Activated CD8-positive, alpha-beta T cell treated with anti-CD3 and anti-CD28 coated beads, Interleukin-2, amount 10 ng/mL, durations not matched to agents 7 days and 5 days (primary cell): ENCODE measurements around the gene INTS7. TPM values are rescaled to one million over a fixed set of nuclear protein-coding genes. Genes with fewer than 3 reads are reported as not detected.
A peak's percentile ranks its signal among the peaks of the same experiment; 100 is the strongest.
"Not testable (repeated sequence)": the region's sequence is repeated elsewhere in the genome, so short reads cannot be mapped to it uniquely, and the experiment has no call there.

ENCODE experiments used
- ATAC-seq: fragments of 150-1000 bp; cut with Tn5 transposase; one replicate; pipeline ENCODE4 v1.10.0; 2021; ENCODE audit warnings: moderate library complexity
- CTCF ChIA-PET: fragments of 350-600 bp; sonication (Branson Sonifier 250); formaldehyde crosslinking; loops from one replicate; lab custom pipeline; 2021; ENCODE audit warnings: antibody characterized with exemption; lab: Charles Lee
- POLR2A ChIA-PET: fragments of 350-600 bp; sonication (Branson Sonifier 250); formaldehyde crosslinking; loops from one replicate; lab custom pipeline; 2021; ENCODE audit warnings: antibody characterized with exemption; lab: Charles Lee
- DNase-seq: peaks from one replicate; pipeline ENCODE4 v3.0.0-alpha.2; 2020
- H3K27ac Mint-ChIP-seq: one replicate; pipeline ENCODE4 v1.8.0; 2021; ENCODE audit warnings: mild to moderate bottlenecking, mixed read lengths
- H3K27me3 Mint-ChIP-seq: one replicate; pipeline ENCODE4 v1.8.0; 2021; ENCODE audit warnings: low read depth, mixed read lengths
- H3K36me3 Mint-ChIP-seq: one replicate; pipeline ENCODE4 v1.8.0; 2021; ENCODE audit warnings: low read depth, mixed read lengths
- H3K4me1 Mint-ChIP-seq: one replicate; pipeline ENCODE4 v1.8.0; 2021; ENCODE audit warnings: low read depth, mixed read lengths
- H3K4me3 Mint-ChIP-seq: one replicate; pipeline ENCODE4 v1.8.0; 2021; ENCODE audit warnings: mild to moderate bottlenecking, mixed read lengths
- H3K9me3 Mint-ChIP-seq: one replicate; pipeline ENCODE4 v1.8.0; 2022; ENCODE audit warnings: mixed read lengths; ENCODE audit not compliant: insufficient read depth
- total RNA-seq, 2 experiments: library from RNA; stranded (reverse); gene quantifications; one replicate each; pipeline ENCODE4 v1.2.3, GENCODE V29; 2021

INTS7 gene
- total RNA-seq, 2 experiments from 2014 or later = 31.8 to 32.1 TPM

DNA sequence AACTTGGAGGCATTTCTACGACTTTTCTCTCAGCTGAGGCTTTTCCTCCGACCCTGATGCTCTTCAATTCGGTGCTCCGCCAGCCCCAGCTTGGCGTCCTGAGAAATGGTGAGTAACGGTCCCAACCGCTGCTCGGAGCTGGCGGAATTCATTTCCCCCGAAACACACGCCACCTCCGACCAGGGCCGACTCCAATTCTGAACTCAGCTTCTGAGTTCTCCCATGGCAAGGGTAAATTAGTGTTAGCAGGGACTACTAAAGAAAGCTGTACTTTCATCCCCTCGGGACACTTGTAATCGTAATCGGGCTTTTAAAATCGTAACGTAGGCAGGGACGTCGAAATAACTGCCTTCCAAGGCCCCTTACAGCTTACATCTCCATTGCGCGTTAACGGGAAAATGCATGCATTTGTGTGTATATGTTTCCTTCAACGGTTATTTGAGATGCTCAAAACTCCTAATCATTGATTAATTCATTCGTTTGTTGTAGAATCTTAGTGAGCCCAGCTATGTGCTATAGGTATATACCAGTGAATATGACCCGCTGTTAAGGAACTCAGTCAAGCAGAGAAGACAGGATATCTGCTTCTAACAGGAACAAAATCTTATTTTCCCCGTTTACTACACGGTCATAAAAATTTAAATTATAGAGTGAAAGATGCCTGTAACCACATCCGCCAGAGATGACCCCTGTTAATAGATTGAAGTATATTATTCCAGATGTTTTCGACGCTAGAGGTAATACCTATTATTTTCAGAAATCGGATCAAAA lies 663 bp upstream of the INTS7 start:
- H3K4me1 Mint-ChIP-seq = peaks cover 57% of the 10 kb centered on the region
- ChIA-PET POLR2A (interaction anchor here (0.5 to 2.9 kb wide), 25 partner anchors 9 to 775 kb away, joined by 3 to 20 read pairs (median 4); partner anchors contain the start of genes ATF3, NEK2, NSL1 and TATDN3), CTCF (interaction anchor here (0.6 to 6.4 kb wide), 75 partner anchors 9 to 888 kb away, joined by 3 to 114 read pairs (median 4); partner anchors contain the start of genes NEK2, PPP2R5A and SLC30A1)
- H3K27ac Mint-ChIP-seq = peak overlapping the region; percentile 99
- ATAC-seq (peak; percentile 31), DNase-seq (no peak)
- peaks cover 62% of the 10 kb centered on the region for H3K36me3 Mint-ChIP-seq
- no peaks in the 10 kb centered on the region for H3K27me3 Mint-ChIP-seq
- H3K4me3 Mint-ChIP-seq = peak overlapping the region; percentile 98
- no peaks in the 10 kb centered on the region for H3K9me3 Mint-ChIP-seq

GRCh38 chr1:212034516-212035122 lies 738 bp downstream of the INTS7 start:
- ATAC-seq (peak; percentile 3), DNase-seq (no peak)
- ChIA-PET CTCF (interaction anchor here (0.8 to 6.4 kb wide), 47 partner anchors 8 to 522 kb away, joined by 3 to 114 read pairs (median 7); partner anchors contain the start of genes NEK2, PPP2R5A and SLC30A1), POLR2A (interaction anchor here (0.5 to 2.9 kb wide), 9 partner anchors 21 to 374 kb away, joined by 3 to 20 read pairs (median 5); partner anchors contain the start of gene NEK2)
- Mint-ChIP-seq H3K36me3 (peaks cover 60% of the 10 kb centered on the region), H3K27me3 (no peaks in the 10 kb centered on the region), H3K9me3 (no peaks in the 10 kb centered on the region), H3K27ac (peak overlapping the region; percentile 99), H3K4me1 (peaks cover 56% of the 10 kb centered on the region), H3K4me3 (peak overlapping the region; percentile 98)

- peaks cover 53% of the 10 kb centered on the region for H3K36me3 Mint-ChIP-seq
- ChIA-PET POLR2A (no interaction called here), CTCF (interaction anchor here (0.7 to 2.2 kb wide), 4 partner anchors 24 to 425 kb away, joined by 3 to 9 read pairs (median 4); no protein-coding TSS in a partner anchor)
- H3K27me3 Mint-ChIP-seq = no peaks in the 10 kb centered on the region
- ATAC-seq (no peak), DNase-seq (no peak)
- no peak overlapping the region for H3K4me3 Mint-ChIP-seq
- no peaks in the 10 kb centered on the region for H3K9me3 Mint-ChIP-seq
- H3K4me1 Mint-ChIP-seq = peaks cover 42% of the 10 kb centered on the region
- no peak overlapping the region for H3K27ac Mint-ChIP-seq
Observed at GRCh38 chr1:212030936-212031528, 4.3 kb downstream of the INTS7 start.

GRCh38 chr1:212027727-212028126 lies 7.6 kb downstream of the INTS7 start:
- H3K27ac Mint-ChIP-seq, H3K4me3 Mint-ChIP-seq, H3K9me3 Mint-ChIP-seq, ATAC-seq, H3K27me3 Mint-ChIP-seq, POLR2A ChIA-PET, DNase-seq: not testable (repeated sequence)
- Mint-ChIP-seq H3K36me3 (peaks cover 62% of the 10 kb centered on the region), H3K4me1 (peaks cover 30% of the 10 kb centered on the region)
- CTCF ChIA-PET = interaction anchor here (1.6 kb wide), 1 partner anchor 8 kb away, joined by 10 read pairs; the partner anchor contains the start of genes DTL and INTS7

GRCh38 chr1:212024469-212025149 lies 10.7 kb downstream of the INTS7 start:
- H3K27me3 Mint-ChIP-seq = no peaks in the 10 kb centered on the region
- ChIA-PET CTCF (interaction anchor here (2.7 to 4.5 kb wide), 2 partner anchors 10 to 12 kb away, joined by 9 to 24 read pairs; partner anchors contain the start of genes DTL and INTS7), POLR2A (no interaction called here)
- no peak for ATAC-seq
- no peak for DNase-seq
- H3K36me3 Mint-ChIP-seq = peaks cover 47% of the 10 kb centered on the region
- H3K4me1 Mint-ChIP-seq = peaks cover 7% of the 10 kb centered on the region
- no peak overlapping the region for H3K27ac Mint-ChIP-seq
- peaks cover 7% of the 10 kb centered on the region for H3K9me3 Mint-ChIP-seq
- H3K4me3 Mint-ChIP-seq = no peak overlapping the region

GRCh38 chr1:212022908-212023307 lies 12.4 kb downstream of the INTS7 start:
- DNase-seq, ATAC-seq, H3K27ac Mint-ChIP-seq, H3K9me3 Mint-ChIP-seq, POLR2A ChIA-PET, H3K27me3 Mint-ChIP-seq, H3K4me1 Mint-ChIP-seq, H3K4me3 Mint-ChIP-seq: not testable (repeated sequence)
- peaks cover 41% of the 10 kb centered on the region for H3K36me3 Mint-ChIP-seq
- CTCF ChIA-PET = interaction anchor here (1.1 to 4.5 kb wide), 3 partner anchors 12 to 433 kb away, joined by 3 to 24 read pairs (median 4); partner anchors contain the start of genes DTL and INTS7

DNA sequence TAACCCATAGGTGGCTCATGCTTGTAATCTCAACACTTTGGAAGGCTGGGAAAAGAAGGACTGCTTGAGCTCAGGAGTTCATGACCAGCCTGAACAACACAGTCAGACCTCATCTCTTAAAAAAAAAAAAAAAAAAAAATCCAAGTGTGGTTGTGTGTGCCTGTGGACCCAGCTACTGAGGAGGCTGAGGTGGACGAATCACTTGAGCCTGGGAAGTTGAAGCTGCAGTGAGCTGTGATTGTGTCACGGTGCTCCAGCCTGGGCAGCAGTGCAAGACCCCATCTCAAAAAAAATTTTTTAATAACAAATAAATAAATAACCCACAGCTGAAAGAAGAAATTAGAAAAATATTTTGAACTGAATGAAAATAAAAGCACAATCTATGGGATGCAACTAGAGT lies 13.8 kb downstream of the INTS7 start:
- H3K27ac Mint-ChIP-seq = no peak overlapping the region
- no peaks in the 10 kb centered on the region for H3K4me1 Mint-ChIP-seq
- H3K27me3 Mint-ChIP-seq = no peaks in the 10 kb centered on the region
- H3K36me3 Mint-ChIP-seq = peaks cover 43% of the 10 kb centered on the region
- DNase-seq (no peak), ATAC-seq (no peak)
- H3K9me3 Mint-ChIP-seq = peaks cover 7% of the 10 kb centered on the region
- ChIA-PET CTCF (interaction anchor here (0.6 to 4.5 kb wide), 3 partner anchors 13 to 55 kb away, joined by 3 to 24 read pairs (median 3); partner anchors contain the start of genes DTL and INTS7), POLR2A (interaction anchor here (0.6 to 1.0 kb wide), 2 partner anchors 14 to 264 kb away, joined by 3 read pairs; partner anchors contain the start of genes DTL and INTS7)
- H3K4me3 Mint-ChIP-seq = no peak overlapping the region

GRCh38 chr1:212020975-212021374 lies 14.4 kb downstream of the INTS7 start:
- ATAC-seq (no peak), DNase-seq (no peak)
- H3K9me3 Mint-ChIP-seq = peaks cover 7% of the 10 kb centered on the region
- no peaks in the 10 kb centered on the region for H3K27me3 Mint-ChIP-seq
- no peaks in the 10 kb centered on the region for H3K4me1 Mint-ChIP-seq
- H3K27ac Mint-ChIP-seq = no peak overlapping the region
- H3K36me3 Mint-ChIP-seq = peaks cover 43% of the 10 kb centered on the region
- ChIA-PET CTCF (interaction anchor here (4.5 kb wide), 1 partner anchor 14 kb away, joined by 24 read pairs; the partner anchor contains the start of genes DTL and INTS7), POLR2A (no interaction called here)
- no peak overlapping the region for H3K4me3 Mint-ChIP-seq

- POLR2A ChIA-PET = interaction anchor here (1.7 kb wide), 1 partner anchor 21 kb away, joined by 3 read pairs; the partner anchor contains the start of gene INTS7
- H3K9me3 Mint-ChIP-seq = no peaks in the 10 kb centered on the region
Observed at GRCh38 chr1:212013672-212014071, 21.7 kb downstream of the INTS7 start.

GRCh38 chr1:212012034-212012740 lies 23.2 kb downstream of the INTS7 start:
- H3K27me3 Mint-ChIP-seq = no peaks in the 10 kb centered on the region
- no peaks in the 10 kb centered on the region for H3K4me1 Mint-ChIP-seq
- DNase-seq = peak; percentile 77
- ATAC-seq = peak; percentile 99
- H3K36me3 Mint-ChIP-seq = peaks cover 33% of the 10 kb centered on the region
- no peak overlapping the region for H3K4me3 Mint-ChIP-seq
- ChIA-PET POLR2A (interaction anchor here (1.7 kb wide), 1 partner anchor 23 kb away, joined by 3 read pairs; the partner anchor contains the start of gene INTS7), CTCF (interaction anchor here (0.6 to 2.7 kb wide), 10 partner anchors 13 to 444 kb away, joined by 3 to 35 read pairs (median 6); partner anchors contain the start of genes DTL and INTS7)
- H3K9me3 Mint-ChIP-seq = no peaks in the 10 kb centered on the region
- no peak overlapping the region for H3K27ac Mint-ChIP-seq

More at GRCh38 chr1:212013672-212014071, 21.7 kb downstream of the INTS7 start:
- CTCF ChIA-PET = interaction anchor here (0.6 to 2.7 kb wide), 13 partner anchors 9 to 444 kb away, joined by 3 to 35 read pairs (median 4); partner anchors contain the start of genes DTL and INTS7
- DNase-seq (no peak), ATAC-seq (no peak)
- Mint-ChIP-seq H3K36me3 (peaks cover 32% of the 10 kb centered on the region), H3K27ac (no peak overlapping the region), H3K4me3 (no peak overlapping the region), H3K4me1 (no peaks in the 10 kb centered on the region), H3K27me3 (no peaks in the 10 kb centered on the region)
